A549 (cell line): Measurements from ENCODE around the gene RAP2C. TPM values are rescaled to one million over a fixed set of nuclear protein-coding genes. Genes with fewer than 3 reads are reported as not detected.

Experiments used
- ATAC-seq, 2 experiments: fragments of 200-7000 bp in 1 of 2; fragments of >200 bp in 1 of 2; cut with Nextera tagmentation in 1 of 2; cut with Tn5 transposase in 1 of 2; 3 replicates each; pipeline versions ENCODE4 v1.8.0 to v1.9.1; 2018 to 2020; ENCODE audit warnings: mild to moderate bottlenecking in 1 of 2, moderate library complexity in 1 of 2
- CTCF ChIA-PET: fragments of 300-600 bp; sonication (Branson Sonifier 250); formaldehyde crosslinking; extraction: SDS; loops from one replicate; lab custom pipeline; 2021; ENCODE audit warnings: antibody characterized with exemption, inconsistent platforms; lab: Yijun Ruan, JAX
- POLR2A ChIA-PET: fragments of 350-600 bp; formaldehyde crosslinking; extraction: SDS; loops from one replicate; lab custom pipeline; 2021; ENCODE audit warnings: antibody characterized with exemption, inconsistent platforms; lab: Yijun Ruan, JAX
- DNase-seq, 2 experiments: peaks; one replicate each; pipeline versions ENCODE4 v3.0.0 to v3.0.0-alpha.2; 2011 to 2016; ENCODE audit warnings: low read depth in 1 of 2, low spot score in 1 of 2
- FAIRE-seq: peaks from 2 replicates; lab custom pipeline; 2011; peaks lifted over from hg19 to GRCh38; lab: Jason Lieb, UNC
- H3K27ac ChIP-seq, 2 experiments: fragments of >200 bp; sonication (Bioruptor Twin); formaldehyde crosslinking; 3 replicates each; pipeline ENCODE4 v1.5.1; 2016 to 2017
- H3K4me1 ChIP-seq: fragments of >200 bp; sonication (Bioruptor Twin); formaldehyde crosslinking; 3 replicates; pipeline ENCODE4 v1.6.1; 2016
- H3K4me2 ChIP-seq: fragments of >200 bp; sonication (Bioruptor Twin); formaldehyde crosslinking; 3 replicates; pipeline ENCODE4 v1.6.1; 2016
- H3K4me3 ChIP-seq: fragments of >200 bp; sonication (Bioruptor Twin); formaldehyde crosslinking; 3 replicates; pipeline ENCODE4 v1.5.1; 2016
- H3K9me3 ChIP-seq: fragments of >200 bp; sonication (Bioruptor Twin); formaldehyde crosslinking; 3 replicates; pipeline ENCODE4 v1.6.1; 2016
- CHD2 ChIP-seq: fragments of 150-350 bp; IDR thresholded peaks from 2 replicates; pipeline ENCODE4 v1.6.1; 2014; ENCODE audit warnings: low read length; ENCODE audit not compliant: partially characterized antibody
- CHD4 ChIP-seq: fragments of 200-600 bp; sonication (generic); IDR thresholded peaks from 2 replicates; pipeline ENCODE4 v1.6.1; 2016; ENCODE audit warnings: antibody characterized with exemption, mild to moderate bottlenecking, borderline replicate concordance
- EHF ChIP-seq: fragments of 250-450 bp; sonication (Bioruptor Pico); IDR thresholded peaks from 2 replicates; pipeline ENCODE4 v1.5.0; 2020; ENCODE audit warnings: mild to moderate bottlenecking
- EHMT2 ChIP-seq: fragments of 200-600 bp; sonication (generic); IDR thresholded peaks from 2 replicates; pipeline ENCODE4 v1.6.1; 2016; ENCODE audit warnings: antibody characterized with exemption, low read depth, mild to moderate bottlenecking, moderate library complexity
- ELK1 ChIP-seq: fragments of 150-350 bp; IDR thresholded peaks from 2 replicates; pipeline ENCODE4 v1.6.1; 2014; ENCODE audit warnings: low read depth, mild to moderate bottlenecking, low read length
- FOSB ChIP-seq: fragments of 250-450 bp; sonication (Bioruptor Pico); IDR thresholded peaks from 2 replicates; pipeline ENCODE4 v1.5.0; 2020; ENCODE audit warnings: mild to moderate bottlenecking, moderate library complexity
- FOSL2 ChIP-seq, 2 experiments: fragments of 450-650 bp in 1 of 2; fragments of >200 bp in 1 of 2; sonication (Bioruptor Twin) in 1 of 2; formaldehyde crosslinking; IDR thresholded peaks; 2 replicates each; pipeline versions ENCODE4 v1.5.0 to v1.6.1; 2016 to 2020; ENCODE audit warnings: mild to moderate bottlenecking in 1 of 2, moderate library complexity in 1 of 2
- FOXS1 ChIP-seq: fragments of 250-450 bp; sonication (Bioruptor Pico); IDR thresholded peaks from 2 replicates; pipeline ENCODE4 v1.5.0; 2020; ENCODE audit warnings: mild to moderate bottlenecking, moderate library complexity
- HMGXB4 ChIP-seq: fragments of 250-450 bp; sonication (Bioruptor Pico); IDR thresholded peaks from 2 replicates; pipeline ENCODE4 v1.5.0; 2021; ENCODE audit warnings: mild to moderate bottlenecking, moderate library complexity, borderline replicate concordance
- HOXB13 ChIP-seq: fragments of 250-450 bp; sonication (Bioruptor Pico); IDR thresholded peaks from 2 replicates; pipeline ENCODE4 v1.5.0; 2020; ENCODE audit warnings: low read depth, mild to moderate bottlenecking, moderate library complexity
- HOXB5 ChIP-seq: fragments of 250-450 bp; sonication (Bioruptor Pico); IDR thresholded peaks from 2 replicates; pipeline ENCODE4 v1.5.0; 2020; ENCODE audit warnings: mild to moderate bottlenecking, moderate library complexity
- JUNB ChIP-seq: fragments of >200 bp; sonication (Bioruptor Twin); formaldehyde crosslinking; IDR thresholded peaks from 2 replicates; pipeline ENCODE4 v1.6.1; 2016
- KDM5A ChIP-seq: fragments of 200-600 bp; sonication (generic); IDR thresholded peaks from 2 replicates; pipeline ENCODE4 v1.6.1; 2016; ENCODE audit warnings: antibody characterized with exemption, mild to moderate bottlenecking
- MAFK ChIP-seq: fragments of 450-650 bp; IDR thresholded peaks from 2 replicates; pipeline ENCODE4 v1.6.1; 2014; ENCODE audit not compliant: partially characterized antibody
- NPAS2 ChIP-seq: fragments of 250-450 bp; sonication (Bioruptor Pico); IDR thresholded peaks from 2 replicates; pipeline ENCODE4 v1.8.0; 2022; ENCODE audit warnings: mild to moderate bottlenecking, moderate library complexity, borderline replicate concordance
- RARB ChIP-seq: fragments of 250-450 bp; sonication (Bioruptor Pico); IDR thresholded peaks from 2 replicates; pipeline ENCODE4 v1.8.0; 2021; ENCODE audit warnings: mild to moderate bottlenecking, moderate library complexity
- RNF2 ChIP-seq: fragments of 200-600 bp; sonication (generic); IDR thresholded peaks from 2 replicates; pipeline ENCODE4 v1.6.1; 2016; ENCODE audit warnings: low read depth, mild to moderate bottlenecking, antibody characterized with exemption, moderate library complexity, borderline replicate concordance
- SMC3 ChIP-seq: fragments of >200 bp; sonication (Bioruptor Twin); formaldehyde crosslinking; IDR thresholded peaks from 3 replicates; pipeline ENCODE4 v1.6.1; 2018; ENCODE audit warnings: inconsistent platforms
- TP53 ChIP-seq: fragments of 250-450 bp; sonication (Bioruptor Pico); IDR thresholded peaks from 2 replicates; pipeline ENCODE4 v1.5.0; 2021; ENCODE audit warnings: mild to moderate bottlenecking, moderate library complexity
- ZC3H11A ChIP-seq: fragments of 450-650 bp; IDR thresholded peaks from 2 replicates; pipeline ENCODE4 v1.6.1; 2014; ENCODE audit warnings: antibody characterized with exemption, mild to moderate bottlenecking
- ZFP36 ChIP-seq: fragments of 450-650 bp; IDR thresholded peaks from 2 replicates; pipeline ENCODE4 v1.6.1; 2014; ENCODE audit warnings: borderline replicate concordance; ENCODE audit not compliant: partially characterized antibody
- WGBS: methylation state at CpG from one replicate; pipeline ENCODE4 v1.1.6; 2017; ENCODE audit errors: missing lambda C conversion rate; 5-methylcytosine and 5-hydroxymethylcytosine counted together
- polyA plus RNA-seq, 4 experiments: library from polyadenylated mRNA; depleted of rRNA in 3 of 4; stranded (reverse); fragments of >200 nt; fragmentation: RNase III in 1 of 4; extraction: RNeasy Plus Mini Kit Qiagen cat#74134 plus additional on column Dnase treatment in 1 of 4; gene quantifications; 2 replicates in 3 of 4; 3 replicates in 1 of 4; pipeline ENCODE4 v1.2.3, GENCODE V29; 2011 to 2017
- TF ChIP-seq, protein P1 (sequence below): IDR thresholded peaks from 2 replicates; pipeline ENCODE4 v1.6.1; 2012

The RAP2C gene
- polyA plus RNA-seq, 2 of the 4 experiments (the other 2 are of a cell fraction) = 25.8 to 27.2 TPM

DNA sequence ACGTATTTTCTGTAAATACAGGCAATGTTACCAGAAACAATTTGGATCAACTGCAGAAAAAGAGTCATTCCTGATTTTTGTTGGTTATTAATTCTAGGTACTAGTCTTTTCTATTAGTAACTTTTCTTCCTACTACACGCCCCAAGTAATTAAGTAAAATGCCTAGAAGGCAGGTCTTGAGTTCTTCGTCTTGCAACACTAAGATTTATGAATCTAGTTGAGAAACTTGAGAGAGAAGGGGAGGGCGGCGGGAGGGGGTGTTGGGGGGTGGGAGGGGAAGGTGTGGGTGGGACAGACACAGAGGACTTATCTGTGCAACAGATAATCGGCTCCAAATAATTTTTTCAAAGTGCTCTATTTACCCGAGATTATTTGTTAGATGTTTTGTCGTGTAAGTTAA is 3.0 kb downstream of the RAP2C start (continued):
- TF ChIP-seq HMGXB4 = no peak
- no peak for TF ChIP-seq SMC3
- TF ChIP-seq CHD2 = no peak
- TF ChIP-seq FOSL2 (IDR thresholded peaks at IDR 0.05) = no peak
- TF ChIP-seq FOSL2 (CRISPR knock-in tag; IDR thresholded peaks at IDR 0.05) = no peak
- TF ChIP-seq, protein P1, sequence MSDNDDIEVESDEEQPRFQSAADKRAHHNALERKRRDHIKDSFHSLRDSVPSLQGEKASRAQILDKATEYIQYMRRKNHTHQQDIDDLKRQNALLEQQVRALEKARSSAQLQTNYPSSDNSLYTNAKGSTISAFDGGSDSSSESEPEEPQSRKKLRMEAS = no peak
- no peak for TF ChIP-seq JUNB

- FAIRE-seq = no peak
- CTCF ChIA-PET = no interaction called here
- Histone ChIP-seq H3K4me2 (no peak overlapping the region; the same call in 2 of the 3 replicates), H3K4me3 (no peak overlapping the region), H3K9me3 (no peaks in the 10 kb centered on the region), H3K27ac (no peak overlapping the region), H3K4me1 (peaks cover 12% of the 10 kb centered on the region)
- no peak for ATAC-seq
- DNase-seq = no peak
- POLR2A ChIA-PET = no interaction called here
- 88% methylated on average over 2 of the region's 2 CpGs for WGBS
- TF ChIP-seq, protein P1 = no peak
- TF ChIP-seq HOXB5 (CRISPR knock-in tag) (no peak), TP53 (CRISPR knock-in tag) (no peak), CHD2 (no peak), EHMT2 (no peak), EHF (no peak), FOSL2 (IDR thresholded peaks at IDR 0.05) (no peak), FOSL2 (CRISPR knock-in tag; IDR thresholded peaks at IDR 0.05) (no peak), SMC3 (no peak), FOSB (CRISPR knock-in tag) (no peak), NPAS2 (CRISPR knock-in tag) (no peak), ELK1 (no peak), HOXB13 (CRISPR knock-in tag) (no peak), KDM5A (no peak), RNF2 (no peak)
Observed at GRCh38 chrX:132214518-132214917, 4.7 kb downstream of the RAP2C start.

DNA sequence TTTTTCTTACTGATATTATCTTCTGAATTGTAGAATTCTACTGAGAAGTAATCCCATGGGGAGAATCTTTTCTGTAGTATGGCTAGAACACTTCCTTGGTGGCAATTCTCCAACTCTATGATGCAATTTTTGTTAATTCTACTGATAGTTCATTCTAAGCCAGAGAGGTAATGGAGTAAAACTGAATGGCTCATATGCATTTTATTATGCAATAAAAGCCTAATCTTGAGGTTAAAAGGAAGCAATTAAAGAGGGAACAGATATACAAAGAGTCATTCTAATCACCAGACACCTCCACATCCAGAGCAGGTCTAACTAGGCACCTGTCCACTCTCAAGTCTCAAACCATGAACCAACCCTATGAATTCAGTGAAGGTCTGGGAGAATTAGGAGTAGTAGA is 9.7 kb downstream of the RAP2C start:
- Histone ChIP-seq H3K4me3 (no peak overlapping the region), H3K27ac (no peak overlapping the region)
- no peak for ATAC-seq
- TF ChIP-seq MAFK = no peak
- no peak for TF ChIP-seq RARB
- TF ChIP-seq FOXS1 = no peak
- no peak for TF ChIP-seq ZC3H11A
- TF ChIP-seq ZFP36 = no peak
- TF ChIP-seq CHD4 = no peak
- no peak for TF ChIP-seq HMGXB4
- TF ChIP-seq, all 56 proteins: peak for 0
- FAIRE-seq (peak; percentile 70), DNase-seq (no peak)
- Histone ChIP-seq H3K9me3 (no peaks in the 10 kb centered on the region), H3K4me1 (peaks cover 6% of the 10 kb centered on the region; the same call in 2 of the 3 replicates), H3K4me2 (no peak overlapping the region)
- CTCF ChIA-PET = no interaction called here
- POLR2A ChIA-PET = no interaction called here
